Bladder microvascular endothelial cell (primary cell): ENCODE data around the gene CHMP2B. TPM values are rescaled to one million over a fixed set of nuclear protein-coding genes. Genes with fewer than 3 reads are reported as not detected.

Experiments used
- total RNA-seq: library from RNA; depleted of rRNA; stranded (reverse); fragments of >200 nt; gene quantifications from 2 replicates; pipeline ENCODE4 v1.2.3, GENCODE V29; 2014

The CHMP2B gene
- 10.8 and 16.0 TPM in 2 replicates for total RNA-seq

GRCh38 chr3:87227104-87227834, at the start of gene CHMP2B:
TSS of gene CHMP2B (plus strand) at chr3:87227309. CDS start at chr3:87227523, 214 bp downstream.

GRCh38 chr3:87276484-87276883, 49.4 kb downstream of the CHMP2B start, which contains the start of gene POU1F1:
TSS of gene POU1F1 (minus strand) at chr3:87276584. CDS start at chr3:87276462, 122 bp downstream.

Other genes starting within 250 kb of the CHMP2B start
- 0.76 and 0.81 TPM in 2 replicates for gene VGLL3, start 236.2 kb upstream of the CHMP2B start, total RNA-seq
- not detected in 2 replicates for gene POU1F1, start 49.3 kb downstream of the CHMP2B start, total RNA-seq